Measurements from ENCODE around the gene ADGRD1. TPM values are rescaled to one million over a fixed set of nuclear protein-coding genes. Genes with fewer than 3 reads are reported as not detected.

Gene ADGRD1
- not detected for polyA plus RNA-seq (2012; ENCODE audit: insufficient read length, low read depth)

DNA sequence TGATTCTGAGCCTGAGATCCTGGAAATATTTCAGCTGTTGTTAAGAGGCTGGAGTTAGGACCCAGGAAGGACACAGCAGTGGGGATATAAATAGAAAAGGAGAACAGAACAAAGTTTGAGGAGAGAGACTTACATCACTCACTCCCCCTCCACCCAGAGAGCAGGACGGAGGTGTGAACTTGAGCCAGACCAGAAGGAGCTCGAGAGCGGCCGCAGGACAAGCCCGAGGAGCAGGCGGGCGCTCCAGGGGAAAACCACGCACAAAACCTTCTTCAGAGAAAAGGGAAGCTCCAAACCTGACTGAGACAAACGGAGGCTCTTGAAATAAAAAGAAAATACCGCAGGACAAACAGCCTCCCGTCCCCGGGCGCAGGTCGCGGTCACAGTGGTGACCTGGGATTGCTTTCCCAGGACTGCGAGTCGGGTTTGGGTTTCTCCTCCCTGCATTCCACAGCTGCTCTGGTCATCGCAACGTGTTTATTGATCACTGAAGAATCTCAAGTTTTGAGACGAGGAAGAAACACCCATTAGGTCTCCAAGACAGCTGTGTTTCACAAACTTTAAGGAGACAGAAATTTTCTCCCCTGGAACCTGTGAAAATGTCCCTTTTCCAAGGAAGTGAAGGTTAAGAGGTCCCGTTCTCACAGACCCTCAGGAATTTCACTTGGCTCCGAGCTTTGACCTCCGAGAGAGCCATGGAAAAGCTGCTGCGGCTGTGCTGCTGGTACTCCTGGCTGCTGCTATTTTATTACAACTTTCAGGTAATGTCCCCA lies at the start of gene ADGRD1:
Gene ADGRD1 (plus strand): TSS at position 137 of the 773 bp plus-strand sequence. CDS start 559 bp downstream, at position 696.
- TF ChIP-seq POLR2AphosphoS5 (IDR thresholded peaks at IDR 0.05; ENCODE audit: low read depth, low read length): no peak
- no peak for TF ChIP-seq FOXP2 (optimal IDR thresholded peaks at IDR 0.05; ENCODE audit: borderline replicate concordance, extremely low read depth, extremely low read length, insufficient read depth)
- no peak for TF ChIP-seq REST (IDR thresholded peaks at IDR 0.05; ENCODE audit: insufficient read depth in 1 of 2, low read depth in 2 of 2, low read length in 2 of 2)
- TF ChIP-seq TAF1 (IDR thresholded peaks at IDR 0.05; ENCODE audit: borderline replicate concordance, insufficient read depth, low read length): no peak
- TF ChIP-seq SIN3A (IDR thresholded peaks at IDR 0.05; ENCODE audit: borderline replicate concordance, insufficient read depth, low read length): no peak

- TF ChIP-seq TAF1 (IDR thresholded peaks at IDR 0.05; ENCODE audit: borderline replicate concordance, insufficient read depth, low read length) (no peak), POLR2AphosphoS5 (IDR thresholded peaks at IDR 0.05; ENCODE audit: low read depth, low read length) (no peak), REST (IDR thresholded peaks at IDR 0.05; ENCODE audit: insufficient read depth in 1 of 2, low read depth in 2 of 2, low read length in 2 of 2) (no peak), FOXP2 (optimal IDR thresholded peaks at IDR 0.05; ENCODE audit: borderline replicate concordance, extremely low read depth, extremely low read length, insufficient read depth) (no peak), SIN3A (IDR thresholded peaks at IDR 0.05; ENCODE audit: borderline replicate concordance, insufficient read depth, low read length) (no peak)
These were observed 49.6 kb upstream of the ADGRD1 start for GRCh38 chr12:130904064-130904463.

DNA sequence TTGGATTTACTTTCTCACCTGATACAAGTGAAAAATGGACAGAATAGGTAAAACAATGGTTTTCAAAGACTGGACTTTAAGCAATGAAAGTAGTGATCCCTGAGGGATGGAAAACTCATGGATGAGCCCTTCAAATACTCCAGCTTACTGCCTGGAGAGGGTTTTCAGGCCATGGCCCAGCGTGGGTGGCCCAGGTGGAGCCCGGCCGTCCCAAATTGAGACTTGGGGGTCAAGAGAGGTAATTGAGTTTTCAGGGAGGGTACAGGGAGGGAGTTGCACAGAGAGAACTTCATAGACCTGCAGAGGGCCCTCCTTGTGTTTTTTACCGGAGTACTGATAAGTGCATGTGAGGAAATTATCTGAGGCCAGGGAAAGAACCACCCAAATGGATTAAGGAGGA lies 44.6 kb upstream of the ADGRD1 start:
- TF ChIP-seq POLR2AphosphoS5 (IDR thresholded peaks at IDR 0.05; ENCODE audit: low read depth, low read length): no peak
- TF ChIP-seq TAF1 (IDR thresholded peaks at IDR 0.05; ENCODE audit: borderline replicate concordance, insufficient read depth, low read length): no peak
- no peak for TF ChIP-seq REST (IDR thresholded peaks at IDR 0.05; ENCODE audit: insufficient read depth in 1 of 2, low read depth in 2 of 2, low read length in 2 of 2)

- no peak for TF ChIP-seq TAF1 (IDR thresholded peaks at IDR 0.05; ENCODE audit: borderline replicate concordance, insufficient read depth, low read length)
- no peak for TF ChIP-seq SIN3A (IDR thresholded peaks at IDR 0.05; ENCODE audit: borderline replicate concordance, insufficient read depth, low read length)
- no peak for TF ChIP-seq FOXP2 (optimal IDR thresholded peaks at IDR 0.05; ENCODE audit: borderline replicate concordance, extremely low read depth, extremely low read length, insufficient read depth)
- no peak for TF ChIP-seq POLR2AphosphoS5 (IDR thresholded peaks at IDR 0.05; ENCODE audit: low read depth, low read length)
- no peak for TF ChIP-seq REST (IDR thresholded peaks at IDR 0.05; ENCODE audit: insufficient read depth in 1 of 2, low read depth in 2 of 2, low read length in 2 of 2)
These were observed 42.5 kb upstream of the ADGRD1 start for GRCh38 chr12:130911193-130911592.

Measured in PFSK-1 (cell line).